Measurements from ENCODE around the gene CHADL. TPM values are rescaled to one million over a fixed set of nuclear protein-coding genes. Genes with fewer than 3 reads are reported as not detected.

The CHADL gene
- total and polyA plus RNA-seq, 9 of the 15 experiments (the other 6 are each of a cell fraction or from before 2014, with no cell fraction given) = not detected

- TF ChIP-seq ZBTB33 (CRISPR knock-in tag; IDR thresholded peaks at IDR 0.05) (no peak), MTA1 (IDR thresholded peaks at IDR 0.05; ENCODE audit: borderline replicate concordance) (no peak), ZNF121 (CRISPR knock-in tag; conservative IDR thresholded peaks at IDR 0.05) (no peak), CHD7 (IDR thresholded peaks at IDR 0.05; ENCODE audit: low read depth, low read length) (no peak), SMAD4 (CRISPR knock-in tag; conservative IDR thresholded peaks at IDR 0.05) (no peak), HDGF (IDR thresholded peaks at IDR 0.05) (no peak), SIX5 (IDR thresholded peaks at IDR 0.05; ENCODE audit: borderline replicate concordance in 1 of 2, insufficient read depth in 1 of 2, low read depth in 1 of 2, low read length in 2 of 2) (peak; percentile 72 to 77), ATF7 (IDR thresholded peaks at IDR 0.05) (peak; percentile 8), ZNF644 (tag; IDR thresholded peaks at IDR 0.05; ENCODE audit: low read depth) (no peak), NFIX (CRISPR knock-in tag; IDR thresholded peaks at IDR 0.05; ENCODE audit: low read depth) (no peak), ZNF217 (CRISPR knock-in tag; IDR thresholded peaks at IDR 0.05) (no peak), HNRNPLL (IDR thresholded peaks at IDR 0.05; ENCODE audit: low read depth, low read length, poor library complexity, severe bottlenecking) (no peak)
Measured at GRCh38 chr22:41204992-41205900, 35.5 kb downstream of the CHADL start, which contains the start of gene L3MBTL2 (continued).
